Dermis blood vessel endothelial cell (primary cell): Measurements from ENCODE around the gene SDC3. TPM values are rescaled to one million over a fixed set of nuclear protein-coding genes. Genes with fewer than 3 reads are reported as not detected.
A peak's percentile ranks its signal among the peaks of the same experiment; 100 is the strongest.

ENCODE experiments used
- DNase-seq: peaks from one replicate; pipeline ENCODE4 v3.0.0; 2010
- total RNA-seq: library from RNA; depleted of rRNA; stranded (reverse); fragments of >200 nt; gene quantifications from 2 replicates; pipeline ENCODE4 v1.2.3, GENCODE V29; 2014

Gene SDC3
- total RNA-seq, 1 donor from 2014 or later: 22.0 TPM

- DNase-seq: no peak
These were observed 20.2 kb downstream of the SDC3 start for GRCh38 chr1:30888391-30888790.

GRCh38 chr1:30887485-30888315 lies 20.9 kb downstream of the SDC3 start:
- no peak for DNase-seq

GRCh38 chr1:30886710-30887428 lies 21.7 kb downstream of the SDC3 start:
- no peak for DNase-seq

- no peak for DNase-seq
These were observed 22.7 kb downstream of the SDC3 start for GRCh38 chr1:30885570-30886522.

GRCh38 chr1:30884723-30885122 lies 23.8 kb downstream of the SDC3 start:
- DNase-seq: no peak

- DNase-seq: no peak
These were observed 25.0 kb downstream of the SDC3 start for GRCh38 chr1:30883389-30884172.

- no peak for DNase-seq
These were observed 25.7 kb downstream of the SDC3 start for GRCh38 chr1:30882678-30883388.

- peak; percentile 77 for DNase-seq
These were observed 27.0 kb downstream of the SDC3 start for GRCh38 chr1:30881319-30882181.

GRCh38 chr1:30880678-30881318 lies 27.8 kb downstream of the SDC3 start:
- no peak for DNase-seq

GRCh38 chr1:30879940-30880677 lies 28.4 kb downstream of the SDC3 start:
- no peak for DNase-seq

- peak; percentile 28 for DNase-seq
These were observed 29.3 kb downstream of the SDC3 start for GRCh38 chr1:30879126-30879786.

GRCh38 chr1:30878559-30878958 lies 30.0 kb downstream of the SDC3 start:
- DNase-seq: no peak

- DNase-seq: no peak
These were observed 30.5 kb downstream of the SDC3 start for GRCh38 chr1:30878016-30878415.

GRCh38 chr1:30877205-30877912 lies 31.2 kb downstream of the SDC3 start:
- peak; percentile 56 for DNase-seq

- no peak for DNase-seq
These were observed 31.9 kb downstream of the SDC3 start for GRCh38 chr1:30876451-30877204.

- peak; percentile 59 for DNase-seq
These were observed 32.6 kb downstream of the SDC3 start for GRCh38 chr1:30875916-30876315.

GRCh38 chr1:30875197-30875596 lies 33.4 kb downstream of the SDC3 start:
- peak; percentile 58 for DNase-seq
